SK-N-SH (cell line): ENCODE data around the gene OR6X1. TPM values are rescaled to one million over a fixed set of nuclear protein-coding genes. Genes with fewer than 3 reads are reported as not detected.
"Not testable (repeated sequence)": the region's sequence is repeated elsewhere in the genome, so short reads cannot be mapped to it uniquely, and the experiment has no call there.

Experiments
- CTCF ChIA-PET: fragments of 300-600, 350-600 bp; formaldehyde crosslinking; extraction: SDS; loops from one replicate; lab custom pipeline; 2021; lab: Yijun Ruan, JAX
- POLR2A ChIA-PET: fragments of 350-600 bp; sonication (Branson Sonifier 250); formaldehyde crosslinking; extraction: SDS; loops from one replicate; lab custom pipeline; 2020; ENCODE audit warnings: antibody characterized with exemption, inconsistent platforms; lab: Yijun Ruan, JAX
- DNase-seq: peaks from one replicate; pipeline ENCODE4 v3.0.0; 2012
- H2AFZ ChIP-seq: fragments of 200-600 bp; sonication (generic); 2 replicates; pipeline ENCODE4 v1.8.1; 2016; ENCODE audit warnings: antibody characterized with exemption, mild to moderate bottlenecking, low read depth
- H3F3A ChIP-seq: fragments of 200-600 bp; sonication (generic); replicated peaks from 2 replicates; pipeline ENCODE3; 2016; ENCODE audit warnings: antibody characterized with exemption, mild to moderate bottlenecking; ENCODE audit not compliant: insufficient read depth
- H3K27ac ChIP-seq, 2 experiments: fragments of 200-500 bp in 1 of 2; fragments of 200-600 bp in 1 of 2; sonication (Bioruptor generic) in 1 of 2; sonication (generic), shearing (Covaris generic) in 1 of 2; 2 replicates each; pipeline versions ENCODE4 v1.5.1 to v1.6.1; 2014 to 2016; ENCODE audit warnings: low read depth in 2 of 2, inconsistent platforms in 1 of 2, low read length in 1 of 2, mild to moderate bottlenecking in 1 of 2, mixed read lengths in 1 of 2
- H3K27me3 ChIP-seq: fragments of 200-600 bp; sonication (generic), shearing (Covaris generic); 2 replicates; pipeline ENCODE4 v1.6.1; 2016; ENCODE audit warnings: mixed run types; ENCODE audit not compliant: insufficient read depth
- H3K36me3 ChIP-seq, 2 experiments: fragments of 200-500 bp in 1 of 2; fragments of 200-600 bp in 1 of 2; sonication (Bioruptor generic) in 1 of 2; sonication (generic) in 1 of 2; replicated peaks in 1 of 2; 2 replicates each; pipeline versions ENCODE3 to v1.5.1; 2014 to 2016; ENCODE audit warnings: low read length in 1 of 2, mild to moderate bottlenecking in 1 of 2; ENCODE audit not compliant: insufficient read depth in 2 of 2, control insufficient read depth in 1 of 2
- H3K4me1 ChIP-seq, 2 experiments: fragments of 200-500 bp in 1 of 2; fragments of 200-600 bp in 1 of 2; sonication (Bioruptor generic) in 1 of 2; sonication (generic), shearing (Covaris generic) in 1 of 2; 2 replicates each; pipeline versions ENCODE4 v1.5.1 to v1.6.1; 2014 to 2016; ENCODE audit warnings: low read depth in 1 of 2, low read length in 1 of 2, mixed run types in 1 of 2; ENCODE audit not compliant: insufficient read depth in 2 of 2, control insufficient read depth in 1 of 2
- H3K4me2 ChIP-seq: fragments of 200-600 bp; sonication (generic), shearing (Covaris generic); 2 replicates; pipeline ENCODE4 v1.6.1; 2017; ENCODE audit warnings: mixed run types
- H3K4me3 ChIP-seq, 2 experiments: fragments of 200-500 bp in 1 of 2; fragments of 200-600 bp in 1 of 2; sonication (Bioruptor generic) in 1 of 2; sonication (generic), shearing (Covaris generic) in 1 of 2; 2 replicates each; pipeline versions ENCODE4 v1.5.1 to v1.8.1; 2014 to 2016; ENCODE audit warnings: low read depth in 2 of 2, inconsistent platforms in 1 of 2, low read length in 1 of 2, mild to moderate bottlenecking in 1 of 2, mixed read lengths in 1 of 2, moderate library complexity in 1 of 2
- H3K79me2 ChIP-seq: fragments of 200-600 bp; sonication (generic); 2 replicates; pipeline ENCODE4 v1.8.1; 2017; ENCODE audit warnings: mild to moderate bottlenecking; ENCODE audit not compliant: insufficient read depth
- H3K9ac ChIP-seq: fragments of 200-600 bp; sonication (generic); 2 replicates; pipeline ENCODE4 v1.6.1; 2017; ENCODE audit warnings: mixed run types
- H3K9me2 ChIP-seq: fragments of 200-600 bp; sonication (generic); 2 replicates; pipeline ENCODE4 v1.6.1; 2017; ENCODE audit warnings: mixed run types
- H3K9me3 ChIP-seq: fragments of 200-600 bp; sonication (generic); 2 replicates; pipeline ENCODE4 v1.6.1; 2017; ENCODE audit warnings: mixed run types, mild to moderate bottlenecking, moderate library complexity
- H4K20me1 ChIP-seq: fragments of 200-600 bp; sonication (generic); 2 replicates; pipeline ENCODE4 v1.6.1; 2017; ENCODE audit warnings: mild to moderate bottlenecking, mixed run types; ENCODE audit not compliant: insufficient read depth
- EP300 ChIP-seq, 2 experiments: IDR thresholded peaks; 2 replicates each; pipeline versions ENCODE4 v1.4.0 to v1.6.1; 2012; ENCODE audit warnings: borderline replicate concordance in 1 of 2, low read depth in 1 of 2, low read length in 1 of 2
- EZH2phosphoT487 ChIP-seq: fragments of 200-600 bp; sonication (generic); IDR thresholded peaks from 2 replicates; pipeline ENCODE4 v1.6.1; 2017; ENCODE audit warnings: low read depth, mixed run types, mild to moderate bottlenecking, antibody characterized with exemption, moderate library complexity, borderline replicate concordance
- GATA2 ChIP-seq: sonication (generic); formaldehyde crosslinking; IDR thresholded peaks from 2 replicates; pipeline ENCODE4 v1.5.0; 2020; ENCODE audit warnings: mild to moderate bottlenecking, missing genetic modification reagents
- JUND ChIP-seq: IDR thresholded peaks from 2 replicates; pipeline ENCODE4 v1.4.0; 2012
- MXI1 ChIP-seq: IDR thresholded peaks from 2 replicates; pipeline ENCODE4 v1.6.1; 2012; ENCODE audit warnings: mild to moderate bottlenecking, low read depth, low read length, improper control_type of control experiment
- POLR2AphosphoS5 ChIP-seq: IDR thresholded peaks from 2 replicates; pipeline ENCODE4 v1.6.1; 2012; ENCODE audit warnings: low read depth, low read length
- RCOR1 ChIP-seq: fragments of 150-350 bp; IDR thresholded peaks from 2 replicates; pipeline ENCODE4 v1.6.1; 2017; ENCODE audit warnings: antibody characterized with exemption, low read length
- RFX5 ChIP-seq: IDR thresholded peaks from 2 replicates; pipeline ENCODE4 v1.6.1; 2012; ENCODE audit warnings: mild to moderate bottlenecking, improper control_type of control experiment, low read length
- RXRA ChIP-seq: IDR thresholded peaks from 2 replicates; pipeline ENCODE4 v1.4.0; 2012; ENCODE audit warnings: low read depth, mild to moderate bottlenecking, borderline replicate concordance
- TAF1 ChIP-seq: IDR thresholded peaks from 2 replicates; pipeline ENCODE4 v1.6.1; 2012; ENCODE audit warnings: low read depth, mild to moderate bottlenecking, low read length, moderate library complexity, borderline replicate concordance
- YY1 ChIP-seq: IDR thresholded peaks from 2 replicates; pipeline ENCODE4 v1.4.0; 2012; ENCODE audit warnings: low read depth, mild to moderate bottlenecking
- WGBS: methylation state at CpG from one replicate; pipeline ENCODE4 v1.1.6; 2017; ENCODE audit warnings: low lambda C conversion rate; 5-methylcytosine and 5-hydroxymethylcytosine counted together
- polyA plus RNA-seq, 3 experiments: library from polyadenylated mRNA; depleted of rRNA; stranded (reverse); fragments of >200 nt; gene quantifications; 2 replicates each; pipeline ENCODE4 v1.2.3, GENCODE V29; 2012
- TF ChIP-seq, protein P1 (sequence below): fragments of 150-350 bp; IDR thresholded peaks from 2 replicates; pipeline ENCODE4 v1.6.1; 2016; ENCODE audit warnings: mild to moderate bottlenecking, low read depth, low read length
- TF ChIP-seq, protein P2 (sequence below): IDR thresholded peaks from 2 replicates; pipeline ENCODE4 v1.6.1; 2012; ENCODE audit warnings: mild to moderate bottlenecking, low read depth, low read length, moderate library complexity
- TF ChIP-seq, protein P3 (sequence below): IDR thresholded peaks from 2 replicates; pipeline ENCODE4 v1.4.0; 2012; ENCODE audit warnings: low read depth
- TF ChIP-seq, protein P4 (sequence below): IDR thresholded peaks from 2 replicates; pipeline ENCODE4 v1.4.0; 2012; ENCODE audit warnings: low read depth, borderline replicate concordance

Gene OR6X1
- polyA plus RNA-seq, 1 of the 3 experiments (the other 2 are of a cell fraction): not detected

DNA sequence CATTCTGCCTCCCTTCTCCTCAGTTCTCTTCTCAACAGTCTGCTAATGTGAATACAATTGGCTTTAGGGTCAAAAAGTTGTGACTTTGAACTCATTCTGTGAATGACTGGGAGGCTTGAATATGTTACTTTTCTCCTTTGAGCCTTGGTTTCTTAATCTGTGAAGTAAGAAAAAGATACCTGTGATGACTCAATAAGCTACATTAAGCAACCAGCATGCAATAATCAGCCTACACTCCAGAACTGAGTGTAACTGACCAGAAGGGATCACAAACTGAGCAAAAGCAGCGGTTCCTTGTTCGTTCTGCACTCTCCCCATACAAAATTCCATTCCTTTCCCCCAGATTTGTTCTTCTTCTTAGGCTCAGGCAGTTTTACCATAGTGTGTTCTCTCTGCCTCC, 36.3 kb downstream of the OR6X1 start:
- Histone ChIP-seq H3K9me2 (no peaks in the 10 kb centered on the region), H3K4me2 (no peak overlapping the region), H3K27me3 (peaks cover 7% of the 10 kb centered on the region; the same call in 1 of the 2 replicates), H3K36me3 (peaks cover 0 to 1% of the 10 kb centered on the region in 2 experiments), H3K9me3 (no peaks in the 10 kb centered on the region), H3K4me3 (no peak overlapping the region)
- DNase-seq: no peak
- TF ChIP-seq GATA2 (CRISPR knock-in tag) (no peak), POLR2AphosphoS5 (no peak), RXRA (no peak), YY1 (no peak), RCOR1 (no peak), TAF1 (no peak), MXI1 (no peak), EP300 (IDR thresholded peaks at IDR 0.05; ENCODE audit: borderline replicate concordance in 1 of 2, low read depth in 1 of 2, low read length in 1 of 2) (no peak), EZH2phosphoT487 (no peak), JUND (no peak), RFX5 (no peak)
- TF ChIP-seq, protein P1, sequence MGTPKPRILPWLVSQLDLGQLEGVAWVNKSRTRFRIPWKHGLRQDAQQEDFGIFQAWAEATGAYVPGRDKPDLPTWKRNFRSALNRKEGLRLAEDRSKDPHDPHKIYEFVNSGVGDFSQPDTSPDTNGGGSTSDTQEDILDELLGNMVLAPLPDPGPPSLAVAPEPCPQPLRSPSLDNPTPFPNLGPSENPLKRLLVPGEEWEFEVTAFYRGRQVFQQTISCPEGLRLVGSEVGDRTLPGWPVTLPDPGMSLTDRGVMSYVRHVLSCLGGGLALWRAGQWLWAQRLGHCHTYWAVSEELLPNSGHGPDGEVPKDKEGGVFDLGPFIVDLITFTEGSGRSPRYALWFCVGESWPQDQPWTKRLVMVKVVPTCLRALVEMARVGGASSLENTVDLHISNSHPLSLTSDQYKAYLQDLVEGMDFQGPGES: no peak
- TF ChIP-seq, protein P2, sequence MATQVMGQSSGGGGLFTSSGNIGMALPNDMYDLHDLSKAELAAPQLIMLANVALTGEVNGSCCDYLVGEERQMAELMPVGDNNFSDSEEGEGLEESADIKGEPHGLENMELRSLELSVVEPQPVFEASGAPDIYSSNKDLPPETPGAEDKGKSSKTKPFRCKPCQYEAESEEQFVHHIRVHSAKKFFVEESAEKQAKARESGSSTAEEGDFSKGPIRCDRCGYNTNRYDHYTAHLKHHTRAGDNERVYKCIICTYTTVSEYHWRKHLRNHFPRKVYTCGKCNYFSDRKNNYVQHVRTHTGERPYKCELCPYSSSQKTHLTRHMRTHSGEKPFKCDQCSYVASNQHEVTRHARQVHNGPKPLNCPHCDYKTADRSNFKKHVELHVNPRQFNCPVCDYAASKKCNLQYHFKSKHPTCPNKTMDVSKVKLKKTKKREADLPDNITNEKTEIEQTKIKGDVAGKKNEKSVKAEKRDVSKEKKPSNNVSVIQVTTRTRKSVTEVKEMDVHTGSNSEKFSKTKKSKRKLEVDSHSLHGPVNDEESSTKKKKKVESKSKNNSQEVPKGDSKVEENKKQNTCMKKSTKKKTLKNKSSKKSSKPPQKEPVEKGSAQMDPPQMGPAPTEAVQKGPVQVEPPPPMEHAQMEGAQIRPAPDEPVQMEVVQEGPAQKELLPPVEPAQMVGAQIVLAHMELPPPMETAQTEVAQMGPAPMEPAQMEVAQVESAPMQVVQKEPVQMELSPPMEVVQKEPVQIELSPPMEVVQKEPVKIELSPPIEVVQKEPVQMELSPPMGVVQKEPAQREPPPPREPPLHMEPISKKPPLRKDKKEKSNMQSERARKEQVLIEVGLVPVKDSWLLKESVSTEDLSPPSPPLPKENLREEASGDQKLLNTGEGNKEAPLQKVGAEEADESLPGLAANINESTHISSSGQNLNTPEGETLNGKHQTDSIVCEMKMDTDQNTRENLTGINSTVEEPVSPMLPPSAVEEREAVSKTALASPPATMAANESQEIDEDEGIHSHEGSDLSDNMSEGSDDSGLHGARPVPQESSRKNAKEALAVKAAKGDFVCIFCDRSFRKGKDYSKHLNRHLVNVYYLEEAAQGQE: no peak
- TF ChIP-seq, protein P3, sequence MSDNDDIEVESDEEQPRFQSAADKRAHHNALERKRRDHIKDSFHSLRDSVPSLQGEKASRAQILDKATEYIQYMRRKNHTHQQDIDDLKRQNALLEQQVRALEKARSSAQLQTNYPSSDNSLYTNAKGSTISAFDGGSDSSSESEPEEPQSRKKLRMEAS: no peak
- TF ChIP-seq, protein P4, sequence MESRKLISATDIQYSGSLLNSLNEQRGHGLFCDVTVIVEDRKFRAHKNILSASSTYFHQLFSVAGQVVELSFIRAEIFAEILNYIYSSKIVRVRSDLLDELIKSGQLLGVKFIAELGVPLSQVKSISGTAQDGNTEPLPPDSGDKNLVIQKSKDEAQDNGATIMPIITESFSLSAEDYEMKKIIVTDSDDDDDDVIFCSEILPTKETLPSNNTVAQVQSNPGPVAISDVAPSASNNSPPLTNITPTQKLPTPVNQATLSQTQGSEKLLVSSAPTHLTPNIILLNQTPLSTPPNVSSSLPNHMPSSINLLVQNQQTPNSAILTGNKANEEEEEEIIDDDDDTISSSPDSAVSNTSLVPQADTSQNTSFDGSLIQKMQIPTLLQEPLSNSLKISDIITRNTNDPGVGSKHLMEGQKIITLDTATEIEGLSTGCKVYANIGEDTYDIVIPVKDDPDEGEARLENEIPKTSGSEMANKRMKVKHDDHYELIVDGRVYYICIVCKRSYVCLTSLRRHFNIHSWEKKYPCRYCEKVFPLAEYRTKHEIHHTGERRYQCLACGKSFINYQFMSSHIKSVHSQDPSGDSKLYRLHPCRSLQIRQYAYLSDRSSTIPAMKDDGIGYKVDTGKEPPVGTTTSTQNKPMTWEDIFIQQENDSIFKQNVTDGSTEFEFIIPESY: no peak
- TF ChIP-seq, all 33 proteins: peak for 0
- ChIA-PET CTCF (interaction anchor here (1.0 to 3.6 kb wide), 4 partner anchors 10 to 141 kb away, joined by 4 to 16 read pairs (median 8); no protein-coding TSS in a partner anchor), POLR2A (no interaction called here)
- no peaks in the 10 kb centered on the region for H3K79me2 ChIP-seq
- H3K27ac ChIP-seq: no peak overlapping the region
- 92% methylated on average over 2 of the region's 2 CpGs for WGBS
- H2AFZ ChIP-seq: no peak overlapping the region
- H3K4me1 ChIP-seq: no peaks in the 10 kb centered on the region
- H3K9ac ChIP-seq: no peak overlapping the region
- H4K20me1 ChIP-seq: no peaks in the 10 kb centered on the region
- no peaks in the 10 kb centered on the region for H3F3A ChIP-seq

DNA sequence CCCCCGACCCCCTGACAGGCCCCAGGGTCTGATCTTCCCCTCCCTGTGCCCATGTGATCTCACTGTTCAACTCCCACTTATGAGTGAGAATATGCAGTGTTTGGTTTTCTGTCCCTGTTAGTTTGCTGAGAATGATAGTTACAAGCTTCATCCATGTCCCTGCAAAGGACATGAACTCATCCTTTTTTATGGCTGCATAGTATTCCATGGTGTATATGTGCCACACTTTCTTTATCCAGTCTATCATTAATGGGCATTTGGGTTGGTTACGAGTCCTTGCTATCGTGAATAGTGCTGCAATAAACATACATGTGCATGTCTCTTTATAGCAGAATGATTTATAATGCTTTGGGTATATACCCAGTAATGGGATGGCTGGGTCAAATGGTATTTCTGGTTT, 41.7 kb downstream of the OR6X1 start:
- POLR2A ChIA-PET, H3F3A ChIP-seq, H3K4me3 ChIP-seq, H3K4me1 ChIP-seq, H3K27me3 ChIP-seq, H3K36me3 ChIP-seq, H3K9me2 ChIP-seq, H3K79me2 ChIP-seq, H3K9ac ChIP-seq, H4K20me1 ChIP-seq, H3K9me3 ChIP-seq, H3K27ac ChIP-seq, DNase-seq, H3K4me2 ChIP-seq, H2AFZ ChIP-seq: not testable (repeated sequence)
- CTCF ChIA-PET: interaction anchor here (0.6 to 15.3 kb wide), 13 partner anchors 9 to 304 kb away, joined by 3 to 441 read pairs (median 5); partner anchors contain the start of gene SCN3B
- WGBS: 16% methylated on average over 3 of the region's 3 CpGs
